PC-3 (cell line): ENCODE data around the gene MECR. TPM values are rescaled to one million over a fixed set of nuclear protein-coding genes. Genes with fewer than 3 reads are reported as not detected.
A peak's percentile ranks its signal among the peaks of the same experiment; 100 is the strongest.

ENCODE experiments used
- ATAC-seq: fragments of 200-7000 bp; cut with Tn5 transposase; 2 replicates; pipeline ENCODE4 v1.9.1; 2020; ENCODE audit warnings: mild to moderate bottlenecking, moderate library complexity
- BruUV-seq: library from RNA; stranded (reverse); fragments of 400-500 nt; replicated peaks from 2 replicates; lab custom pipeline; 2021; lab: Mats Ljungman, UMichigan
- CTCF ChIA-PET: fragments of 300-600 bp; sonication (Branson Sonifier 250); formaldehyde crosslinking; loops from one replicate; lab custom pipeline; 2022; ENCODE audit warnings: antibody characterized with exemption; lab: Charles Lee
- POLR2A ChIA-PET: fragments of 300-600 bp; sonication (Branson Sonifier 250); formaldehyde crosslinking; loops from one replicate; lab custom pipeline; 2022; ENCODE audit warnings: antibody characterized with exemption; ENCODE audit not compliant: unreplicated experiment; lab: Charles Lee
- DNase-seq: peaks from one replicate; pipeline ENCODE4 v3.0.0-alpha.2; 2015
- H2AFZ ChIP-seq: fragments of 300-600 bp; sonication (generic); 2 replicates; pipeline ENCODE4 v1.6.0; 2016; ENCODE audit warnings: antibody characterized with exemption, low read length
- H3F3A ChIP-seq: fragments of 300-600 bp; sonication (generic); one replicate; pipeline ENCODE4 v1.6.0; 2017; ENCODE audit warnings: antibody characterized with exemption, low read length, control low read depth, mild to moderate bottlenecking; ENCODE audit not compliant: unreplicated experiment
- H3K27ac ChIP-seq: fragments of 300-600 bp; sonication (generic); 2 replicates; pipeline ENCODE4 v1.5.1; 2016; ENCODE audit warnings: mild to moderate bottlenecking, low read length
- H3K27me3 ChIP-seq: fragments of 300-600 bp; sonication (generic); 2 replicates; pipeline ENCODE4 v1.6.1; 2016; ENCODE audit warnings: low read length, mixed read lengths
- H3K36me3 ChIP-seq: fragments of 300-600 bp; sonication (generic); 2 replicates; pipeline ENCODE4 v1.6.1; 2016; ENCODE audit warnings: low read depth, mixed run types, low read length, mixed read lengths
- H3K4me1 ChIP-seq: fragments of 300-600 bp; sonication (generic); 2 replicates; pipeline ENCODE4 v1.5.1; 2016; ENCODE audit warnings: low read length; ENCODE audit not compliant: insufficient read depth
- H3K4me2 ChIP-seq: fragments of 300-600 bp; sonication (generic); 2 replicates; pipeline ENCODE4 v1.6.0; 2016; ENCODE audit warnings: low read length
- H3K4me3 ChIP-seq: fragments of 300-600 bp; sonication (generic); 2 replicates; pipeline ENCODE4 v1.5.1; 2016; ENCODE audit warnings: mild to moderate bottlenecking, low read length, mixed read lengths
- H3K79me2 ChIP-seq: fragments of 300-600 bp; sonication (generic); 2 replicates; pipeline ENCODE4 v1.6.1; 2017; ENCODE audit warnings: low read length, mixed read lengths
- H3K9ac ChIP-seq: fragments of 300-600 bp; sonication (generic); 2 replicates; pipeline ENCODE4 v1.6.0; 2016; ENCODE audit warnings: mild to moderate bottlenecking, low read length
- H3K9me2 ChIP-seq: fragments of 300-600 bp; sonication (generic); replicated peaks from 2 replicates; pipeline ENCODE4 v1.6.1; 2016; ENCODE audit warnings: mixed run types, low read length, mixed read lengths
- H3K9me3 ChIP-seq: fragments of 300-600 bp; sonication (generic); 2 replicates; pipeline ENCODE4 v1.6.1; 2016; ENCODE audit warnings: low read length, mixed read lengths
- H4K20me1 ChIP-seq: fragments of 300-600 bp; sonication (generic); 2 replicates; pipeline ENCODE4 v1.6.1; 2016; ENCODE audit warnings: low read length, mixed read lengths
- CTCF ChIP-seq: fragments of 300-600 bp; sonication (generic); conservative IDR thresholded peaks from 2 replicates; pipeline ENCODE4 v1.5.1; 2017; ENCODE audit warnings: antibody characterized with exemption, low read depth, mild to moderate bottlenecking, low read length
- EZH2 ChIP-seq: fragments of 300-600 bp; sonication (generic); IDR thresholded peaks from one replicate; pipeline ENCODE4 v1.6.1; 2017; ENCODE audit warnings: antibody characterized with exemption, mild to moderate bottlenecking, low read length; ENCODE audit not compliant: unreplicated experiment
- EZH2phosphoT487 ChIP-seq: fragments of 300-600 bp; sonication (generic); IDR thresholded peaks from 2 replicates; pipeline ENCODE4 v1.6.1; 2018; ENCODE audit warnings: mild to moderate bottlenecking, antibody characterized with exemption, low read length, borderline replicate concordance
- intact Hi-C: fragments of 100-400 bp; cut with micrococcal nuclease; formaldehyde crosslinking; loops from 2 replicates; pipeline ENCODE4 v1.9.0; 2023
- total RNA-seq: library from RNA; depleted of rRNA; stranded (reverse); fragments of >200 nt; gene quantifications from 2 replicates; pipeline ENCODE4 v1.2.3, GENCODE V29; 2014

The MECR gene
- total RNA-seq, 1 experiment from 2014 or later: 30.5 TPM

GRCh38 chr1:29227511-29227910 is 3.2 kb downstream of the MECR start:
- H2AFZ ChIP-seq: no peak overlapping the region
- H3K27me3 ChIP-seq: no peaks in the 10 kb centered on the region
- no peak overlapping the region for H3K4me3 ChIP-seq
- peaks cover 5% of the 10 kb centered on the region; the same call in 1 of the 2 replicates for H3K36me3 ChIP-seq
- CTCF ChIA-PET: no interaction called here
- H4K20me1 ChIP-seq: no peaks in the 10 kb centered on the region
- H3K27ac ChIP-seq: peak overlapping the region; percentile 66
- peaks cover 10% of the 10 kb centered on the region for H3K4me1 ChIP-seq
- H3F3A ChIP-seq: no peaks in the 10 kb centered on the region
- TF ChIP-seq CTCF (no peak), EZH2 (no peak), EZH2phosphoT487 (no peak)
- no peaks in the 10 kb centered on the region for H3K9me3 ChIP-seq
- peak; percentile 59 for DNase-seq
- no TSS peak for BruUV-seq
- H3K4me2 ChIP-seq: 0 out of 2 replicates have a peak overlapping the region, but pooled peaks have one; percentile 20
- intact Hi-C loops: no loop called here
- POLR2A ChIA-PET: no interaction called here
- peaks cover 31% of the 10 kb centered on the region for H3K79me2 ChIP-seq
- H3K9me2 ChIP-seq: no peaks in the 10 kb centered on the region
- H3K9ac ChIP-seq: peak overlapping the region; percentile 41
- ATAC-seq: peak; percentile 15; the same call in 1 of the 2 replicates

GRCh38 chr1:29225361-29225760 is 5.4 kb downstream of the MECR start:
- H3F3A ChIP-seq: no peaks in the 10 kb centered on the region
- ChIA-PET CTCF (no interaction called here), POLR2A (no interaction called here)
- H3K79me2 ChIP-seq: peaks cover 32% of the 10 kb centered on the region
- no peaks in the 10 kb centered on the region for H3K9me3 ChIP-seq
- H3K4me1 ChIP-seq: peaks cover 10% of the 10 kb centered on the region
- TF ChIP-seq EZH2phosphoT487: no peak
- no peak for TF ChIP-seq EZH2
- no peak for TF ChIP-seq CTCF
- no TSS peak for BruUV-seq
- H3K9ac ChIP-seq: no peak overlapping the region
- intact Hi-C loops: no loop called here
- H2AFZ ChIP-seq: no peak overlapping the region
- H3K36me3 ChIP-seq: peaks cover 12% of the 10 kb centered on the region
- no peak overlapping the region for H3K4me3 ChIP-seq
- no peaks in the 10 kb centered on the region for H4K20me1 ChIP-seq
- H3K9me2 ChIP-seq: no peaks in the 10 kb centered on the region
- H3K27me3 ChIP-seq: no peaks in the 10 kb centered on the region
- H3K4me2 ChIP-seq: no peak overlapping the region
- no peak overlapping the region for H3K27ac ChIP-seq
- no peak for ATAC-seq
- no peak for DNase-seq

- no peak for TF ChIP-seq EZH2phosphoT487
- no peak for TF ChIP-seq CTCF
- no peak for TF ChIP-seq EZH2
- Histone ChIP-seq H3K27me3 (no peaks in the 10 kb centered on the region), H2AFZ (no peak overlapping the region), H3K9me2 (no peaks in the 10 kb centered on the region), H3K4me2 (no peak overlapping the region), H3K4me3 (no peak overlapping the region), H3F3A (no peaks in the 10 kb centered on the region), H3K9ac (no peak overlapping the region), H3K4me1 (peaks cover 5% of the 10 kb centered on the region; the same call in 1 of the 2 replicates), H3K27ac (no peak overlapping the region), H3K9me3 (no peaks in the 10 kb centered on the region), H3K36me3 (peaks cover 14% of the 10 kb centered on the region), H4K20me1 (no peaks in the 10 kb centered on the region), H3K79me2 (peaks cover 23% of the 10 kb centered on the region)
- no TSS peak for BruUV-seq
- intact Hi-C loops: no loop called here
- ATAC-seq (no peak), DNase-seq (no peak)
- ChIA-PET POLR2A (no interaction called here), CTCF (no interaction called here)
These were observed 6.3 kb downstream of the MECR start for GRCh38 chr1:29224356-29224837.
